HUES64 (cell line): Measurements from ENCODE around the gene PCSK5.
A peak's percentile ranks its signal among the peaks of the same experiment; 100 is the strongest.
"Not testable (repeated sequence)": the region's sequence is repeated elsewhere in the genome, so short reads cannot be mapped to it uniquely, and the experiment has no call there.

Experiments
- H3K27ac ChIP-seq: 2 replicates; pipeline ENCODE4 v1.7.0; 2013; ENCODE audit warnings: low read depth, low read length, inconsistent platforms
- H3K27me3 ChIP-seq: 2 replicates; pipeline ENCODE4 v1.6.1; 2013; ENCODE audit warnings: mild to moderate bottlenecking, low read length; ENCODE audit not compliant: insufficient read depth
- H3K36me3 ChIP-seq: 2 replicates; pipeline ENCODE4 v1.6.1; 2013; ENCODE audit warnings: mild to moderate bottlenecking, low read length; ENCODE audit not compliant: insufficient read depth
- H3K4me1 ChIP-seq: 2 replicates; pipeline ENCODE4 v1.6.1; 2013; ENCODE audit warnings: mild to moderate bottlenecking, low read length, moderate library complexity; ENCODE audit not compliant: insufficient read depth
- H3K4me3 ChIP-seq: 2 replicates; pipeline ENCODE4 v1.5.1; 2013; ENCODE audit warnings: mild to moderate bottlenecking, low read length, moderate library complexity
- H3K9ac ChIP-seq: 2 replicates; pipeline ENCODE4 v1.6.1; 2013; ENCODE audit warnings: mild to moderate bottlenecking, low read depth, low read length
- H3K9me3 ChIP-seq: 2 replicates; pipeline ENCODE4 v1.6.1; 2013; ENCODE audit warnings: low read depth, low read length; ENCODE audit not compliant: insufficient read depth
- WGBS: fragments of 150-250, 120-280 bp; methylation state at CpG from one replicate; pipeline ENCODE4 v1.1.7; 2013; ENCODE audit warnings: missing lambda C conversion rate; 5-methylcytosine and 5-hydroxymethylcytosine counted together

PCSK5 gene

DNA sequence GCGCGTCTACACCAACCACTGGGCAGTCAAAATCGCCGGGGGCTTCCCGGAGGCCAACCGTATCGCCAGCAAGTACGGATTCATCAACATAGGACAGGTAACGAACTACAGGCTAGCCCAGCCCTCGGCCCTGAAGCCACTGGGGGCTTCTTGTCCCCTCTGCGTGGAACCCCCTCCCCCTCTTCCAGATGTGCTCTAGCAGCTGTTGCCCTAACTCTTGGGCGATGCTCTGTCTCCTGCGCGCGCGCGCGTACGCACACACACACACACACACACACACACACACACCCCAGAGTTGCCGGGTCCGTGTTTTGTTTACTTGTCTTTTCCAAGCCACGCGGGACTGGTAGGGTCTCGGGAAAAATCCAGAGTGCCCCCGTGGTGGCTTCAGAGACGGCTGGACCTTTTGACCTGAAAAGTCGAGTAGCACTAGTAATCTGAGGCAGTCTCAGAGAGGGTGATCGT lies 836 bp downstream of the PCSK5 start:
- Histone ChIP-seq H3K9ac (peak overlapping the region; percentile 51), H3K27me3 (peaks cover 48% of the 10 kb centered on the region), H3K27ac (no peak overlapping the region), H3K4me3 (peak overlapping the region; percentile 72), H3K36me3 (no peaks in the 10 kb centered on the region), H3K4me1 (peaks cover 33% of the 10 kb centered on the region), H3K9me3 (no peaks in the 10 kb centered on the region)
- under 1% methylated on average over 28 of the region's 28 CpGs for WGBS

DNA sequence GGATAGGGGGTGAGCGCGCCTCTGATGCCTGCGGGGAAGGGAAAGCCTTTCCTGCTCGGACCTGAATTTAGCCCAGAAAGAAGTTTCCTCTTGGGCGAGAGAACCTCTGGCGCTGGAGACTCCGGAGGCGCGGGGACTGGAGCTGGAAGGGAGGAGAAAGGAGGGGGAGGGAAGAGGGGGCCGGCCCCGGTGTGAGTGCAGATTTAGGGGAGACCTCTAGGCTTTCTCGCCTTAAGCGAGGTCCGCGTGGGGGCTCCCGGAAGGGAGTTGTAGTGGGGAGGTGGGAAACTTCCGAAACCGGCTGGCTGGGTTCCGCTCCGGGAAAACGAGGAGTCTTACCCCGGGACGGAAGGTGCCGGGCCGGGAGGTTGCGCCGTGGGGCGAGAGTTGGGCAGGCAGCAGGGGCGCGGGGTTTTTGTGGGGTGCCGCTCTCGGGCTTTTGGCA lies 1.3 kb downstream of the PCSK5 start:
- Histone ChIP-seq H3K27ac (no peak overlapping the region), H3K9ac (peak overlapping the region; percentile 51), H3K27me3 (peaks cover 48% of the 10 kb centered on the region), H3K36me3 (no peaks in the 10 kb centered on the region), H3K9me3 (no peaks in the 10 kb centered on the region), H3K4me3 (peak overlapping the region; percentile 72), H3K4me1 (peaks cover 34% of the 10 kb centered on the region)
- WGBS: under 1% methylated on average over 32 of the region's 32 CpGs

DNA sequence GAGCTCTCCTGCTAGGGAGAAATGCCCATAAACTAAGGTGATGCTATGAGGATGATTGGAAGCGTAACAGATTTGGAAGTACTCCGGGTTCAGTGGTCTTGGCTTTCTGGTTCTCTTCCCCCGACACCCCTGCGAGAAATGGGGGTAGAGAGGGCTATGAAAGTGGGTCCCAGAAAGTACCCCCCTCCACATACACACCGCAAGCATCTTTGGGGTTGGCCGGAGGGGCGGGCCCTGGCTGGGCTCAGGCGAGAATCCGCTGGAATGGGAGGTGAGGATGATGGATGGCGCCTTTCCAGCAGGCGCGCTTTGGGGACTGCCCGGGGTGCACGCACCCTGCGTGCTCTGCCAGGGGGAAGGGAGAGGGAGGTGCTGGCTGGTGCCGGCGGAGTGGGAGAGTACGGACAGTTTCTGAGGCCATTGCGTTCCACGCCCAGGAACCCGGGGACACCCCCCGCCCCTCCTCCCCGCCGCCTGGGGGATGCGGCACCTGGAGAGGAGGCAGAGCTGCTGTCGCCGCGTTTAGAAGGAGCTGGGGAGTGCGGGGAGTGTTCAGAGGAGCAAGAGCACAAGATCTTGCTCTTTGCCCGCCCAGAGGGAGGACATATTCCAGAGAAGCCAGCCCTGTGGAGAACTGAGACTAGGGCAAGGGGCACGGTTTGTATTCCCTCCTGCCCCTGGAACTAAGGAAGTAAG lies 1.9 kb downstream of the PCSK5 start:
- Histone ChIP-seq H3K9me3 (no peaks in the 10 kb centered on the region), H3K4me1 (peaks cover 34% of the 10 kb centered on the region), H3K27me3 (peaks cover 48% of the 10 kb centered on the region), H3K36me3 (no peaks in the 10 kb centered on the region), H3K9ac (peak overlapping the region; percentile 51), H3K27ac (no peak overlapping the region), H3K4me3 (peak overlapping the region; percentile 72)
- 1% methylated on average over 29 of the region's 31 CpGs for WGBS

- Histone ChIP-seq H3K9ac (no peak overlapping the region), H3K27ac (no peak overlapping the region), H3K27me3 (peaks cover 48% of the 10 kb centered on the region), H3K9me3 (no peaks in the 10 kb centered on the region), H3K36me3 (no peaks in the 10 kb centered on the region), H3K4me1 (peaks cover 34% of the 10 kb centered on the region), H3K4me3 (peak overlapping the region; percentile 72)
- WGBS: 75% methylated on average over 3 of the region's 3 CpGs
Measured at GRCh38 chr9:75893106-75893505, 2.6 kb downstream of the PCSK5 start.

DNA sequence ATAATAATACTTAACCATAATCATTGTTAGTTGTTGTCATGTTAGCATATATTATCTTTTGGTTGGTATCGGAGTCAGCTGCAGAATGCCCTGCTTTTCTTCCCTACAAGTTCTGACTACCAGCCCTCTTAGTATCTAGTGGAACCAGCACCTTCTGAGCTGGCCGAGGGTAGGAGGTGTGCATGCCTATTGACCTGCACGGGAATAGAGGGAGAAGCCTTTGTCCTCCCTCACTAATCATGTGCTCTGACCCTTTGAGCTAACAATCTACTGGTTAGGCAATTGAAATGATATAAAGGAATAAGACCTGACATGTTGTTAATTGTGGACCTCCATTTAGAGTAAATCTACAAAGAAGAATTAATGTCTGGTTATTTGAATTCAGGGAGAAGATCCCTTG lies 4.1 kb downstream of the PCSK5 start:
- Histone ChIP-seq H3K4me1 (peaks cover 34% of the 10 kb centered on the region), H3K4me3 (no peak overlapping the region), H3K27me3 (peaks cover 42% of the 10 kb centered on the region), H3K9ac (no peak overlapping the region), H3K36me3 (no peaks in the 10 kb centered on the region), H3K9me3 (no peaks in the 10 kb centered on the region), H3K27ac (no peak overlapping the region)
- WGBS: 59% methylated on average over 3 of the region's 3 CpGs

DNA sequence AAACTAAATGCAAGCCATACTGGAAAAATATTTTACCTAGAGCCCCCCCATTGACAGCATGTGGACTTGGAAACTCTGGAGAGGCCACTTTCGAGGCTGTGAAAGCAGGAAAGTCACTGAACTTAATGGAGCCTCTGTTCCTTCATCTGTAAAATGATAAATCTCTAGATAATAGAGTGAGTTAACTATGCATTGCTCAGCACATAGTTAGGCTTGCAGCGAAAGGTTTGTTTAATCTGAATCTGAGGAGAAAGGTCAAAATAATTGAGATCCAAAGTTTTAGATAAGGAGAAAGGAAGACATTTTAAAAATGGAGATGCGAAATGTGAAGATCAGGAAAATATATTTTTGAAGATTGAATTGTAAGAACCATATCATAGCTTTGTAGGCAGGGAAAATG lies 4.6 kb downstream of the PCSK5 start:
- H3K9ac ChIP-seq: no peak overlapping the region
- peaks cover 34% of the 10 kb centered on the region for H3K4me1 ChIP-seq
- no peaks in the 10 kb centered on the region for H3K36me3 ChIP-seq
- WGBS: 89% methylated on average over 3 of the region's 3 CpGs
- no peak overlapping the region for H3K4me3 ChIP-seq
- no peak overlapping the region for H3K27ac ChIP-seq
- no peaks in the 10 kb centered on the region for H3K9me3 ChIP-seq
- H3K27me3 ChIP-seq: peaks cover 37% of the 10 kb centered on the region

DNA sequence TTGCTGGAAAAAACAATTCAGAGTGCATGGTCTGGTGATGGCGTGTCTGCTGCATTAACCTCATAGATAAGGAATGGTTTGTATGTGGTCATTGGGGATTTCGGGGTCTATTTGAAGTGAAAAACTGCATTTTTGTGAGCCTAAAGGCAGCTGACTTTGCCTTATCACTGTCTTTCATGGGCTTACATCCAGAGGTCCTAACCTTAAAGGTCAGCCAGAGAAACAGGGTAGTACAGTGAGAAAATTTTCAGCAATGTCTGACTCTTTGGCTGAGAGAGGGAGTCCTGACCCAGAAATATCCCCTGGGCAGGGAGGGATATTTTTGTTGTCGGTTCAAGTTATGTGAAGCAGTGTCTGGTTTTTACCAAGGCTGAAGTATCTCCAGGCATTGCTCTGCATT lies 5.7 kb downstream of the PCSK5 start:
- H3K27ac ChIP-seq: no peak overlapping the region
- no peak overlapping the region for H3K9ac ChIP-seq
- H3K27me3 ChIP-seq: peaks cover 34% of the 10 kb centered on the region
- H3K36me3 ChIP-seq: no peaks in the 10 kb centered on the region
- WGBS: 92% methylated on average over 3 of the region's 3 CpGs
- no peaks in the 10 kb centered on the region for H3K9me3 ChIP-seq
- peaks cover 34% of the 10 kb centered on the region for H3K4me1 ChIP-seq
- no peak overlapping the region for H3K4me3 ChIP-seq

DNA sequence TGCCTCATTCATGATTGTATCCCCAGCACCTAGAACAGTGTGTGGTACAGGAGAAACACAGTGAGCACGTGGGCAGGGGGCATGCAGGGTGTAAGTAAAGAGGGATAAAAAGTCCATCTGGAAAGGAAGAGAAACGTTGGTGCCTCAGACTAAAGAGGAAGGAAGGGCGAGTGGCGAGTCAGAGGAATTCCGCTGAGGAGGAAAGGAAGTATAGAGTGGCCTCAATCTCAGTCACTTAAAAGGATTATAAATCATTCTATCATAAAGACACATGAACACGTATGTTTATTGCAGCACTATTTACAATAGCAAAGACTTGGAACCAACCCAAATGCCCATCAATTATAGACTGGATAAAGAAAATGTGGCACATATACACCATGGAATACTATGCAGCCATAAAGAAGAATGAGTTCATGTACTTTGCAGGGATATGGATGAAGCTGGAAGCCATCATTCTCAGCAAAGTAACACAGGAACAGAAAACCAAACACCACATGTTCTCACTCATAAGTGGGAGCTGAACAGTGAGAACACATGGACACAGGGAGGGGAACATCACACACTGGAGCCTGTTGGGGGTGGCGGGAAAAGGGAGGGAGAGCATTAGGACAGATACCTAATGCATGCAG lies 10.5 kb downstream of the PCSK5 start:
- not testable (repeated sequence) for H3K27me3 ChIP-seq, H3K36me3 ChIP-seq, H3K9me3 ChIP-seq, H3K9ac ChIP-seq, H3K27ac ChIP-seq, H3K4me3 ChIP-seq
- peaks cover 11% of the 10 kb centered on the region for H3K4me1 ChIP-seq
- WGBS: 87% methylated on average over 7 of the region's 7 CpGs

GRCh38 chr9:75903785-75904360 lies 13.4 kb downstream of the PCSK5 start:
- no peak overlapping the region for H3K27ac ChIP-seq
- peaks cover 14% of the 10 kb centered on the region for H3K4me1 ChIP-seq
- no peaks in the 10 kb centered on the region for H3K27me3 ChIP-seq
- no peak overlapping the region for H3K4me3 ChIP-seq
- 78% methylated on average over 4 of the region's 5 CpGs for WGBS
- no peaks in the 10 kb centered on the region for H3K36me3 ChIP-seq
- H3K9me3 ChIP-seq: no peaks in the 10 kb centered on the region
- no peak overlapping the region for H3K9ac ChIP-seq

DNA sequence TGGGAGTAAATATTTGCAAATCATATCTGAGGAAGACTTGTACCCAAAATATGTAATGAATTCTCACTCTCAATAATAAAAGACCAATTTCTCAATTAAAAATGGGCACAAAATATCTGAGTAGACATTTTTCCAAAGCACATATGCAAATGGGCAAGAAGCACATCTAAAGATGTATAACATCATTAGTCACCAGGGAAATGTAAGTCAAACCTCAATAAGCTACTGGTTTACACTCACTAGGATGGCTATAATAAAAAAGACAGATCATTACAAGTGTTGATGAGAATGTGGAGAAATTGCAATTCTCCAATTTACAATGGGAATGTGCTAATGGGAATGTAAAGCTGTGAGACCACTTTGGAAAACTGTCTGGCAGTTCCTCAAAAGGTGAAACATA lies 13.9 kb downstream of the PCSK5 start:
- Histone ChIP-seq H3K9ac (no peak overlapping the region), H3K36me3 (no peaks in the 10 kb centered on the region), H3K4me1 (peaks cover 14% of the 10 kb centered on the region), H3K27me3 (no peaks in the 10 kb centered on the region), H3K4me3 (no peak overlapping the region), H3K9me3 (no peaks in the 10 kb centered on the region), H3K27ac (no peak overlapping the region)

DNA sequence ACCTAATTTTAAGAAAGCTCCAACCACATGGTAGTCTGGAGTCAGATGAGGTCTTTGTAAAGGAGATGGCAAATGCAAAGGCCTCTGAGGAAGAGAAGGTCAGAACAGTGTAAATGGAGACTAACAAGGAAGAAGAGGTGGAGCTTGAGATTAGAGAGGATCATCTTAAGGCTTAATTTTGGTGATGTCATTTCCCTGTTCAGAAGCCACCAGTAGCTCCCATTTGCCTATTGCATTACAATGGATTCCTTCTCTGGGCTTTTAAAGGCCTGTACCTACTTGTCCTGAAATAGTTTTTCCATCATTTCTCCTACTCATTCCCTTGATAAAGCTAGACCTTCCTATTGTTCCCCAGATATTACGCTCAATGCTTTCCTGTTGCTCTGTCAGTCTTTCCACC lies 16.1 kb downstream of the PCSK5 start:
- no peak overlapping the region for H3K27ac ChIP-seq
- no peaks in the 10 kb centered on the region for H3K27me3 ChIP-seq
- peaks cover 14% of the 10 kb centered on the region for H3K4me1 ChIP-seq
- H3K9me3 ChIP-seq: no peaks in the 10 kb centered on the region
- H3K36me3 ChIP-seq: no peaks in the 10 kb centered on the region
- H3K4me3 ChIP-seq: no peak overlapping the region
- WGBS: 96% methylated on average over 1 of the region's 1 CpG
- no peak overlapping the region for H3K9ac ChIP-seq
